HL-60/S4 (cell line): Measurements from ENCODE around the gene PBRM1.
"Not testable (repeated sequence)": the region's sequence is repeated elsewhere in the genome, so short reads cannot be mapped to it uniquely, and the experiment has no call there.

Experiments used
- in situ Hi-C: fragments of 300-500 bp; cut with MboI; formaldehyde crosslinking; loops from 2 replicates; pipeline ENCODE4 v1.14.3; 2022; ENCODE audit warnings: low sequenced_read_pairs

Gene PBRM1

DNA sequence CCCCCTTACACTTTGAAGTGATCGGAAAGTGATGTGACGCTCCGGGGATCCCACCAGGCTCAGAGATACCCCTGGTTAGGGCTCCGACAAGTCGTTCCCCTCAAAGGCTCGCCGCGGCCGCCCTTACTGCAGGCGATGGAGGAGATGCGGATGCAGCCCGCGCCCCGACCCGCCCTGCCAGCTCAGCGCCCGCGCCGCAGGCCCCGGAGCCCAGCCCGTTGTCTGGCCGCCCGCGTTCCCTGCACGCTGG lies 19.6 kb upstream of the PBRM1 start:
- in situ Hi-C loops: no loop called here

GRCh38 chr3:52704611-52705437 lies 19.1 kb upstream of the PBRM1 start:
- in situ Hi-C loops: no loop called here

- in situ Hi-C loops: no loop called here
Measured at GRCh38 chr3:52703341-52703740, 17.6 kb upstream of the PBRM1 start.

GRCh38 chr3:52697632-52697965 lies 11.9 kb upstream of the PBRM1 start:
- in situ Hi-C loops: no loop called here

GRCh38 chr3:52696830-52697631 lies 11.3 kb upstream of the PBRM1 start:
- in situ Hi-C loops: no loop called here

DNA sequence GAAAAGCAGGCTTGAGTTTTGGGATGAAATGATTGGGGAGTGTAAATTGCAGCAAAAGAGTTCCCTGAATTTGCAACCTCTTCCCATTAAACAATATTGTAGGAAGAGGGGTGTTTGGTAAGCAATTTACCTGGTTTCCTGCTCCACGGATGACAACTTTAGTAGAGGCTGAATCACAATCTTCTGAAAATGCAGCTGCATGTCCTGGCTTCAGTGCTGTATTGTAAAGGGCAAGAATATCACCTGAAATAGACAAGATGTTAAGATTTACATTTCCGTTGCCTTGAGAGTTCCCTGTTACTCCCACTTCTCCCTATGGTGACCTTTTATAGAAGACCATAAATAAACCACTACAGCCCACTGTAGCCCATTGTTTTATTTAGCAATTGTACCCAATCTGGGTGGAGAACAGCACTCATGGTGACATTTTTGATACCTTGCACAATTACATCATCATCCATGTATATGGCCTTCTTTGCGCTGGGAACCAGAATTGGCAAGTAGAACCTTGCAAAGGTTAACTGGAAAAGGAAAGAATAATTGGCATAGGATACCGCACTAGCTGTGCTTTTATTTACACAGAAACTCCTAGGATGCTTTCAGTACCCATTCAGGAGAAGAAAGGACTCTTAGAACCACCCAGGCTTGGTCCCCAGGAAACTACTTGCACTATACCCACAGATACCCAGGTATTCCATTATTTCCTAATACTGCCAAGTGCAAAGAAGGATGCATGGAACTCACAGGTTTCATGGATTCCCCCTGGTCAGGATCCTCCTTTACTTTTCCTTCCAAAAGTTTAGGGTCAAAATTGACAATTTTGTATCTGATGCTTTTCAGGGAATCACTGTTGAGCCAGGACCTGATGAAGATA lies 10.3 kb upstream of the PBRM1 start:
- in situ Hi-C loops: no loop called here

DNA sequence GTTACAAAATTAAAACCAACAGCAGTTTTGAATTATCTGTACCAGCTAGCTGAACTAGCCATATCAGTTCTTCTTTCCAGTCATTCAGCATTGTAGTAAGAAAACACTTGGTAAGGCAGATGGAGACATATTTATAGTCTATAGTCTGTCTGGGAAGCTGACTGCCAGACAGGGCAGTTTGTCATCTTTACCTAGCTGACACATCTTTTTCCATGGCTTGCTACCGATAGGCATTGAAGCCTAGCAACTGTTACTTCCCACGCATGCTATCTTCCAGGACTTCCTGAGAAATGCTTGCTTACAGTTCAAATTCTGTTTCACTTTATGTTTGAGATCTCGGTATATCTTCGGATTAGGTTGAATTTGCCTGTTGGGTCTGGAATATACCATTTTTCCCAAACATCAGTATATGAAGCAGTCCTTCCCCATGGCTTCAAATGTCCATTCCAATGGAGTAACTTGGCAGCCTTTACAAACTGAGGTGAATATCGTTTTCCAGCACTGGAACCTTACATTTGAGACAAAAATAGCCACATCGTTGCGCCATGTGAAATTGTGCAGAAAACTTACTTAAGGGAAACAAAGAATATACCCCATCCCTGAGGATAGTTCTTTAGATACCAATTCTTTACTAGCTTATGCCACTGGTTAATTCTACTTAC lies 8.9 kb upstream of the PBRM1 start:
- in situ Hi-C loops: no loop called here

DNA sequence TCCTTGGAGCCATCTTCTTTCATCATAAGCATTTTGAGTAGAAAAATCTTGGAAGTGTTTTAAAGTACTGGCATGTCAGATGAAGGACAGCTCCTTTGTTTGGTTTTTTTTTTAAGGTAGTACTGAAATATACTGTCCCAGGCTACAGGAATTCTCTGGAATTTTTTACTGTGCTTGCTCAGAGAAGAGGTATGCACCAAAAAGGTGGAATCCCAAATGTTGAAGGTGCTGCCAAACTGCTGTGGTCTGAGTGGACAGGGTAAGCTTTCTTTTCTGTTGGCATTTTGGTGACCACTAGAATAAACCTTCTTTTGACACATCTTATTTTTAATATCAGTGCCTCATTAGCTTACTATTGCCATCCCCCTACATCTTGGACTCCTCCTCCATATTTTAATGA lies 7.4 kb upstream of the PBRM1 start:
- in situ Hi-C loops: no loop called here

GRCh38 chr3:52690560-52690959 lies 4.8 kb upstream of the PBRM1 start:
- in situ Hi-C loops: no loop called here

- in situ Hi-C loops: loop anchor here (10.0 kb wide), 1 partner anchor 214 kb away; no protein-coding TSS in a partner anchor
Measured at GRCh38 chr3:52689151-52689550, 3.4 kb upstream of the PBRM1 start.

DNA sequence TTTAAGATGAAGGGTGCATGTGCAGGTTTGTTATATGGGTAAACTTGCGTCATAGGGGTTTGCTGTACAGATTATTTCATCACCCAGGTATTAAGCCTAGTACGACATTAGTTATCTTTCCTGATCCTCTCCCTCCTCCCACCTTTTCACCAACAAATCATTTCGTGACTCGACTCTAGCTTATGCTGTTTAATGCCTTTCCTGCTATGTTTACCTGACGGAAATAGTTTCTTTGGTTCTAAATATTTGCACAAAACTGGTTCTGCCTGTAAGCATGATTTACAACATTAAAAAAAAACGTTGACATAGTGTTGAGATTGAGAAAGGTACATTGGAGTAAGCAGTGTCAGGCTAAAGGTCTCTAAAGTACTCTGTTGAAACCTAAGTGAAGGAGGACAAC lies 2.6 kb upstream of the PBRM1 start:
- in situ Hi-C loops: loop anchor here (10.0 kb wide), 1 partner anchor 213 kb away; no protein-coding TSS in a partner anchor

DNA sequence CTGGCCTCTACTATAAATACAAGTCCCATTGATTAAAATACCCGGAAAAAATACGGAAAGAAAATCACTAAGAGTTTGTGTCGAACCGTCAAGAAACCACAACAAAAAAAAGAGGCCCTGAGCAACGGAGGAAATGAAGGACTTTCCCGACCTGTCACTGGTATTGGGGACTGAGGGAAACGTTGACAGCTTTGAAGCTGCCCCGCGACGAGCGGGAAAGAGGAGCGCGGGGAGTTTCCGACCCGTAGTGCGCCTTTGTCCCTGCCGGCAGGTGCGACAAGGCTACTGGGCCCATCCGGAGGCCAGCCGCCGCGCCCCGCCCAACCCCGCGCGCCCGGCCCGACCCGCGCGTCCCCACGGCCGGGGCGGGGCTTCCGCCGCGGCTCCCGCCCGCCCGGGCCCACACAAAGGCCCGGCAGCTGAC lies 416 bp downstream of the PBRM1 start:
- in situ Hi-C loops: loop anchor here (10.0 kb wide), 1 partner anchor 210 kb away; no protein-coding TSS in a partner anchor

- in situ Hi-C loops: loop anchor here (10.0 kb wide), 1 partner anchor 209 kb away; no protein-coding TSS in a partner anchor
Measured at GRCh38 chr3:52684184-52684583, 1.5 kb downstream of the PBRM1 start.

DNA sequence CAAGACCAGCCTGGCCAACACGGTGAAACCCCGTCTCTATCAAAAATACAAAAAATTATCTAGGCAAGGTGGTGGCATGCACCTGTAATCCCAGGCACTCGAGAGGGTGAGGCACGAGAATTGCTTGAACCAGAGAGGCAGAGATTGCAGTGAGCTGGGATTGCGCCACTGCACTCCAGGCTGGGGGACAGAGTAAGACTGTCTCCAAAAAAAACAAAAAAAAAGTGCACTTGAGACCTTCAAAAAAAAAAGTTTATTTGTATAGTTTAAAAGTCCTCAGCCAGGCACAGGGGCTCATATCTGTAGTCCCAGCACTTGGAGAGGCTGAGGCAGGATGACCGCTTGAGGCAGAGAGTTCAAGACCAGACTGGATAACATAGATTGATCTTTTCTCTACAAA lies 2.1 kb downstream of the PBRM1 start:
- in situ Hi-C loops: loop anchor here (10.0 kb wide), 1 partner anchor 209 kb away; no protein-coding TSS in a partner anchor

DNA sequence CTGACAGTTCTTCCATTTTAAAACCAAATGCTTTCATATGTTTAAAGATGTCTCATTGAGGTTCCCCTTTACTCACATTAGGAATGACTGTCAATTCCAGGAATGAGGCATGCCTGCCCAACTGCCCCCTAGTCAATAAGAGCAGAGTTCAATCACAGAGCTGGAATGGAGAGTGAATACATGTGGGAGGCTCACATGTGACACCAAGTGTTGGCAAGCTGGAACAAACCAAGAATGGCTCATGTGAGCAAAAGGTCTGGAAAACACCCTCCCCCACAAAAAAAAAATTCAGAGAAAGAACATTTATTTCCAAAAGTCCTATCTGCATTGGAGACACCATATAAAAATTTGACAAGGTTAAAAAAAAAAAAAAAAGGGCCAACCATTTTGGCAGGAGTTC lies 3.7 kb downstream of the PBRM1 start:
- in situ Hi-C loops: loop anchor here (10.0 kb wide), 1 partner anchor 207 kb away; no protein-coding TSS in a partner anchor

GRCh38 chr3:52681596-52681995 lies 4.1 kb downstream of the PBRM1 start:
- in situ Hi-C loops: loop anchor here (10.0 kb wide), 1 partner anchor 207 kb away; no protein-coding TSS in a partner anchor

GRCh38 chr3:52679811-52680210 lies 5.9 kb downstream of the PBRM1 start:
- in situ Hi-C loops: loop anchor here (10.0 kb wide), 1 partner anchor 205 kb away; no protein-coding TSS in a partner anchor

DNA sequence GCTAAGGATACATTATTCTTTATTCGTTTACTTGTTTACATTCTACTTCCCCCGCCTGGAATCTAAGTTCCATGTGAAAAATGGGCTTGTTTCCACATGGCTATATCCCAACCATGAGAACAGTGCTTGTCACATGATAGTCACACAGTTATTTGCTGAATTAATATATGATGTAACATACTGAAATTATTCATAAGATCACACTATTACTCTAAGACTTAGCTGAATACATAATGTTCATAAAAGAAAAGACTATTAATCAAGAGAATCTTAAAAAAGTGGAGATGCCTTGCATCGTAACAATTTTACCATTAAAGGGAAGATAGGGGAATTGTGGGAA lies 6.5 kb downstream of the PBRM1 start:
- in situ Hi-C loops: no loop called here

DNA sequence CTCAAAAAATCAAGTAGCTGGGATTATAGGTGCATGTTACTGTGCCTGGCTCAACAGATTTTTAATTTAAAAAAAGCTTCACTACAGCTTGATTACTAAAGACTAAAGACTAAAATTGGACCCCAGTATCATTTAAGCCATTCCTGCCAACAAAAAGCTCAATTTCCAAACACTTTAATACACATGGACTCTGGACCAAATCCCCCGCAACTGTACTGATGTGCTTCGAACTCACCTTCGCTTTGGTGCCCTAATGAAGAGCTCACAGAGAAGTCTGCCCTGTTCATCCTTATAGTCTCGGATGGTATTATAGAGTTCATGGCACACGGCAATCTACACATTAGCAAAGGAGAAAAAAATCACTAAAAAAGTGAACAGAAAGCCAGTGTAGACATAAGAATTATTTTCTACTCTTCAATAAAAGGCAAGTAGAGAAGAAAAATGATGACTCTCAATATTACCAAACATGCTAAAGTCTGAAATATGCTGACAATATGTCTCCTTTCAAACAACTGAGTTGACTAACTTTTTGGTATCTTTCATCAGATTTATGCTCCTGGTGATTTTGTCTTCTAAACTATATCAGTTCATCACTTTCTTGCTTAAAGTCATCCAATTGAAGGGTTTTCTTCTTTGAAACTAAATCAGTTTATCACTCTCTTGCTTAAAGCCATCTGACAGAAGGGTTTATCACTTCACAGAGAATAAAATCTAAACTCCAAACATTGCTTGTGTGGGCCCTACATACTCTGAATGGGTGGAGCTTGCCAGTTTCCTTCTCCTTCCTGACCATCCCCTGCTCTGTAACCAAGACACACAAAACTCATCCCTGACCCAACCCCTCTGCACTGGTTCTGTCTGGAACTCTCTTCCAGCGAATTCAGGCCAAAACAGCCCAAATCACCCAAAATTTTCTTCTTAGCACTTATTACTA lies 7.2 kb downstream of the PBRM1 start:
- in situ Hi-C loops: no loop called here

GRCh38 chr3:52676201-52676600 lies 9.5 kb downstream of the PBRM1 start:
- in situ Hi-C loops: not testable (repeated sequence)
